Hepatocyte (in vitro differentiated cells): ENCODE results near the gene USH2A. TPM values are rescaled to one million over a fixed set of nuclear protein-coding genes. Genes with fewer than 3 reads are reported as not detected.

Experiments
- DNase-seq: peaks from one replicate; pipeline ENCODE4 v3.0.0-alpha.2; 2016; ENCODE audit warnings: low spot score
- H2AFZ ChIP-seq: fragments of 200-600 bp; sonication (generic); 2 replicates; pipeline ENCODE4 v1.6.0; 2016; ENCODE audit warnings: antibody characterized with exemption, mild to moderate bottlenecking
- H3K27ac ChIP-seq: fragments of 200-600 bp; sonication (generic); 2 replicates; pipeline ENCODE4 v1.5.1; 2016; ENCODE audit warnings: mild to moderate bottlenecking
- H3K27me3 ChIP-seq: fragments of 200-600 bp; sonication (generic); 2 replicates; pipeline ENCODE4 v1.6.1; 2016
- H3K36me3 ChIP-seq: fragments of 200-600 bp; sonication (generic); replicated peaks from 2 replicates; pipeline ENCODE4 v1.5.1; 2016; ENCODE audit warnings: low read depth; ENCODE audit not compliant: insufficient read depth
- H3K4me1 ChIP-seq: fragments of 200-600 bp; sonication (generic); 2 replicates; pipeline ENCODE4 v1.5.1; 2016; ENCODE audit warnings: mild to moderate bottlenecking, moderate library complexity; ENCODE audit not compliant: insufficient read depth
- H3K4me2 ChIP-seq: fragments of 200-600 bp; sonication (generic); 2 replicates; pipeline ENCODE4 v1.6.0; 2016
- H3K4me3 ChIP-seq: fragments of 200-600 bp; sonication (generic); 2 replicates; pipeline ENCODE4 v1.5.1; 2016; ENCODE audit warnings: mild to moderate bottlenecking
- H3K79me2 ChIP-seq: fragments of 200-600 bp; sonication (generic); 2 replicates; pipeline ENCODE4 v1.6.0; 2017; ENCODE audit warnings: mild to moderate bottlenecking
- H3K9me2 ChIP-seq: fragments of 200-600 bp; sonication (generic); replicated peaks from 2 replicates; pipeline ENCODE4 v1.6.0; 2017; ENCODE audit warnings: mild to moderate bottlenecking; ENCODE audit not compliant: insufficient read depth
- H3K9me3 ChIP-seq: fragments of 200-600 bp; sonication (generic); 2 replicates; pipeline ENCODE4 v1.5.1; 2016; ENCODE audit warnings: low read depth, mild to moderate bottlenecking
- H4K20me1 ChIP-seq: fragments of 200-600 bp; sonication (generic); 2 replicates; pipeline ENCODE4 v1.6.0; 2016; ENCODE audit warnings: mild to moderate bottlenecking; ENCODE audit not compliant: insufficient read depth, poor library complexity, severe bottlenecking
- EZH2 ChIP-seq: fragments of 200-600 bp; sonication (generic); IDR thresholded peaks from 2 replicates; pipeline ENCODE4 v1.6.1; 2016; ENCODE audit warnings: antibody characterized with exemption, mild to moderate bottlenecking, borderline replicate concordance
- EZH2phosphoT487 ChIP-seq: fragments of 200-600 bp; sonication (generic); IDR thresholded peaks from one replicate; pipeline ENCODE4 v1.6.1; 2018; ENCODE audit warnings: antibody characterized with exemption, mild to moderate bottlenecking, low read depth, moderate library complexity; ENCODE audit not compliant: unreplicated experiment, severe bottlenecking
- WGBS: methylation state at CpG from one replicate; pipeline ENCODE4 v1.1.6; 2016; ENCODE audit warnings: low lambda C conversion rate; ENCODE audit errors: missing lambda C conversion rate; 5-methylcytosine and 5-hydroxymethylcytosine counted together
- polyA plus RNA-seq: library from polyadenylated mRNA; unstranded; fragments of >200 nt; fragmentation: Nextera tagmentation; extraction: Ambion mirVana; gene quantifications from 2 replicates; pipeline ENCODE4 v1.2.1, GENCODE V29; 2016
- total RNA-seq: library from RNA; depleted of rRNA; stranded (reverse); fragments of >200 nt; gene quantifications from 2 replicates; pipeline ENCODE4 v1.2.3, GENCODE V29; 2014
- TF ChIP-seq, protein P1 (sequence below): fragments of 200-600 bp; sonication (generic); IDR thresholded peaks from 2 replicates; pipeline ENCODE4 v1.5.1; 2016; ENCODE audit warnings: antibody characterized with exemption, mild to moderate bottlenecking; ENCODE audit not compliant: poor library complexity

Gene USH2A
- total and polyA plus RNA-seq, 2 experiments from 2014 or later = 0.07 TPM; not detected in 1

- no peak for TF ChIP-seq EZH2
- TF ChIP-seq EZH2phosphoT487 = no peak
- TF ChIP-seq, protein P1, sequence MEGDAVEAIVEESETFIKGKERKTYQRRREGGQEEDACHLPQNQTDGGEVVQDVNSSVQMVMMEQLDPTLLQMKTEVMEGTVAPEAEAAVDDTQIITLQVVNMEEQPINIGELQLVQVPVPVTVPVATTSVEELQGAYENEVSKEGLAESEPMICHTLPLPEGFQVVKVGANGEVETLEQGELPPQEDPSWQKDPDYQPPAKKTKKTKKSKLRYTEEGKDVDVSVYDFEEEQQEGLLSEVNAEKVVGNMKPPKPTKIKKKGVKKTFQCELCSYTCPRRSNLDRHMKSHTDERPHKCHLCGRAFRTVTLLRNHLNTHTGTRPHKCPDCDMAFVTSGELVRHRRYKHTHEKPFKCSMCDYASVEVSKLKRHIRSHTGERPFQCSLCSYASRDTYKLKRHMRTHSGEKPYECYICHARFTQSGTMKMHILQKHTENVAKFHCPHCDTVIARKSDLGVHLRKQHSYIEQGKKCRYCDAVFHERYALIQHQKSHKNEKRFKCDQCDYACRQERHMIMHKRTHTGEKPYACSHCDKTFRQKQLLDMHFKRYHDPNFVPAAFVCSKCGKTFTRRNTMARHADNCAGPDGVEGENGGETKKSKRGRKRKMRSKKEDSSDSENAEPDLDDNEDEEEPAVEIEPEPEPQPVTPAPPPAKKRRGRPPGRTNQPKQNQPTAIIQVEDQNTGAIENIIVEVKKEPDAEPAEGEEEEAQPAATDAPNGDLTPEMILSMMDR = no peak
- H3K79me2 ChIP-seq = no peaks in the 10 kb centered on the region
- H3K9me2 ChIP-seq = no peaks in the 10 kb centered on the region
- no peak overlapping the region for H3K27ac ChIP-seq
- H4K20me1 ChIP-seq = no peaks in the 10 kb centered on the region
- H3K4me2 ChIP-seq = no peak overlapping the region
- H3K27me3 ChIP-seq = no peaks in the 10 kb centered on the region
- 84% methylated on average over 5 of the region's 5 CpGs for WGBS
- H3K4me3 ChIP-seq = no peak overlapping the region
- H3K36me3 ChIP-seq = no peaks in the 10 kb centered on the region
- H3K9me3 ChIP-seq = no peaks in the 10 kb centered on the region
- DNase-seq = no peak
- no peaks in the 10 kb centered on the region for H3K4me1 ChIP-seq
- H2AFZ ChIP-seq = no peak overlapping the region
Observed at GRCh38 chr1:215878128-215878527, 545.1 kb downstream of the USH2A start.

DNA sequence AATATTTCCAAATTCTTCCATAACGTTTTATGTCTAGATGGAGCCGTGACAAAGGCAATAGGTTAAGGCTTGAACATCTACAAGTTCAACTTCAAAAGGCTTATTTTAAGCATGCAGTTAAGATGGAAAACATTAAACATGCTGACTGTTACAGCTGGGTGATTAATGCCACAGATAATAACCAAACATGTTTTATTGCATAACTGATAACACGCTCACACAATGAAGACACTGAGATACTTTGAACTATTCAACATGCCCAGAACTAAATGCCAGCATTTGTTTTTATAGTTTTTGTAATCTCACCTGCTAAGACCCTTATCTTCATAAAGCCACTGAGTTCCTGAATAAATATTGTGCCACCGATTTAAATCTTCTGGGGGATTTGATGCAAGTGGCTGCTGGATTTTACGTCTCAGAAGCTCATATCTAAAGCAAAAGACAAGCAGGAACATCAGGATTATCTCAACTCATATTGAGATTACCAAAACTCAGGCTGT is 545.7 kb downstream of the USH2A start:
- H2AFZ ChIP-seq = no peak overlapping the region
- H3K4me3 ChIP-seq = no peak overlapping the region
- no peak for DNase-seq
- H3K79me2 ChIP-seq = no peaks in the 10 kb centered on the region
- no peaks in the 10 kb centered on the region for H4K20me1 ChIP-seq
- no peak for TF ChIP-seq EZH2
- TF ChIP-seq, protein P1 = no peak
- TF ChIP-seq EZH2phosphoT487 = peak; percentile 98
- H3K27me3 ChIP-seq = no peaks in the 10 kb centered on the region
- no peaks in the 10 kb centered on the region for H3K4me1 ChIP-seq
- H3K9me2 ChIP-seq = no peaks in the 10 kb centered on the region
- H3K9me3 ChIP-seq = no peaks in the 10 kb centered on the region
- H3K27ac ChIP-seq = no peak overlapping the region
- H3K36me3 ChIP-seq = no peaks in the 10 kb centered on the region
- H3K4me2 ChIP-seq = no peak overlapping the region
- 26% methylated on average over 5 of the region's 5 CpGs for WGBS

DNA sequence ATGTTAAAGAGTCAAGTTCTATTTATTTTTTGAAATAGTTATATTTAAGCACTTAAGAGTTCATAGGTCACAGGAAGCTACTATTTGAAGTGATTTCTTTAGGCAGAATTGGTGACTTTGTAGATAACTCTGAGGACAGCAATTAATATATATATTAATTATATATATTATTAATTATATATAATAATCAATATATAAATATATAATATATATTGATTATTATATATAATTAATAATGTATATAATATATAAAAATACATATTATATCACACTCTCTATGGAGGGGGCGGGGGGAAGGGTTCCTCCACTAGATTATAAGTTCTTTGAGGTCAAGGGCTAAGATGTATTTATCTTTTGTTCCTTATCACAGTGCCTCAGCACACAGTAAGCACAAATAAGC is 547.5 kb downstream of the USH2A start:
- no peak overlapping the region for H3K4me3 ChIP-seq

More for the DNA sequence above, 547.5 kb downstream of the USH2A start:
- Histone ChIP-seq H4K20me1 (no peaks in the 10 kb centered on the region), H3K27me3 (no peaks in the 10 kb centered on the region), H2AFZ (no peak overlapping the region), H3K4me2 (no peak overlapping the region), H3K4me1 (no peaks in the 10 kb centered on the region), H3K9me3 (no peaks in the 10 kb centered on the region), H3K9me2 (no peaks in the 10 kb centered on the region), H3K36me3 (no peaks in the 10 kb centered on the region), H3K79me2 (no peaks in the 10 kb centered on the region), H3K27ac (no peak overlapping the region)
- 87% methylated on average over 1 of the region's 1 CpG for WGBS
- TF ChIP-seq EZH2 (no peak), EZH2phosphoT487 (no peak)
- TF ChIP-seq, protein P1 = no peak
- DNase-seq = no peak
